ENCODE measurements around the gene NRXN3. TPM values are rescaled to one million over a fixed set of nuclear protein-coding genes. Genes with fewer than 3 reads are reported as not detected.

Gene NRXN3
- total RNA-seq, 1 experiment from 2014 or later = 0.07 TPM

GRCh38 chr14:79513446-79513845 is 1343.3 kb downstream of the NRXN3 start:
- DNase-seq = no peak
- no peak overlapping the region for H3K4me3 ChIP-seq
- no peaks in the 10 kb centered on the region for H3K9me3 ChIP-seq
- H3K36me3 ChIP-seq = no peaks in the 10 kb centered on the region
- H3K27me3 ChIP-seq = no peaks in the 10 kb centered on the region

DNA sequence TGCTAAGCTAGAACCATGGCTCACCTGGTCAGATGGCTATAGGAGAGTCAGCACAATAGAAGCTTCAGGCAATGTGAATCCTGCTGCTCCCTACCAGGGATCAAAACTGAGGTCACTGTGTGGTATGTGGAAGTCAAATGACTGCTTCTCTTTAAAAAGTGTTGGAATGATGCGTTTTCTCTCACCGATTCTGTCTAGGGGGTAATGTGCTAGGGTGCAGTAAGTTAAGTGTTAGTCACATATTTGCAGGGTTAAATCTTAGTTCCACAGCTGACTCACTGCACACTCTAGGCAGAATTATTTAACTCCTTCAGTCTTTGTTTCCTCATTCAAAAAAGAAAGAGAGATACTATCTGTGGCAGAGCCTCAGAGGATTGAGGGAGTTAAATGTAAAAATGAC is 1344.5 kb downstream of the NRXN3 start:
- Histone ChIP-seq H3K27me3 (no peaks in the 10 kb centered on the region), H3K36me3 (no peaks in the 10 kb centered on the region), H3K4me3 (no peak overlapping the region), H3K9me3 (no peaks in the 10 kb centered on the region)
- DNase-seq = no peak

DNA sequence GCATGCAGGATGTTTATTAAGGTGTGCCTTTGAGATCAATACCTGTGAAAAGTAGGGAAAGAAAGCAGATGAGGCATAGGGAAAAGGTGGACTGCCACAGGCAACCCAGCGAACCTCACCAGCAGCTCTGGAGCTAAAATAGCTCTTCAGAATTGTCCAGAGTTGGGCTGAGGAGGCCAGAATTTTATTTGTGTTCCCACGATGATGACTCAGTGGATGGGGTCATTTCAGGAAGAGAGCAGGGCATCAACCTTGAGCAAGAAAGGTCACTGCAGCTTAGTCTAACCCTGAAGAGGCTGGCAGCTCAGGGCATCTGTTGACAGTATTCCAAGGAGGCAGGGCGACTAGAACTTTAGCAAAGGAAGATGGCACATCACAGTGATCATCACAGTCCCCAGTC is 1345.0 kb downstream of the NRXN3 start:
- DNase-seq = no peak
- H3K27me3 ChIP-seq = no peaks in the 10 kb centered on the region
- H3K36me3 ChIP-seq = no peaks in the 10 kb centered on the region
- H3K9me3 ChIP-seq = no peaks in the 10 kb centered on the region
- H3K4me3 ChIP-seq = no peak overlapping the region

DNA sequence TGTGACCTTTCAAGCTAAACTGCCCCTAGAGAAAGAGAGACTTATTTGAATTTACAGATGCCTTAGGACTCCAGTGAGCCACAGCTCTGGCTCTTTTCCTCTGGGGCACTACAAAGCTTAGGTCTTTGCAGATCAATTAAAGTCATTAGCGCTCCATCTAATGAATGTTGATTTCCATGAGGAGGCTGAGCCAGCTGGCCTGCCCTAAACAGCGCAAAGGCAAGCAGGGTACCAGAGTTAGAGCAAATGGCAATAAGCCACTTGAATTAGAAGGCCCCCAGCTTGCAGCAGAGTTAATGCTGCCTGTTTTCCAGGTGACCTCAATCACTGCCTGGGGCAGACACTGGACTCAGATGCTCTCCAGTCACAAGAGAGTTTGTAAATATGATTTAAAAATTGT is 1345.8 kb downstream of the NRXN3 start:
- H3K27me3 ChIP-seq = no peaks in the 10 kb centered on the region
- DNase-seq = no peak
- no peaks in the 10 kb centered on the region for H3K36me3 ChIP-seq
- H3K4me3 ChIP-seq = no peak overlapping the region
- no peaks in the 10 kb centered on the region for H3K9me3 ChIP-seq

DNA sequence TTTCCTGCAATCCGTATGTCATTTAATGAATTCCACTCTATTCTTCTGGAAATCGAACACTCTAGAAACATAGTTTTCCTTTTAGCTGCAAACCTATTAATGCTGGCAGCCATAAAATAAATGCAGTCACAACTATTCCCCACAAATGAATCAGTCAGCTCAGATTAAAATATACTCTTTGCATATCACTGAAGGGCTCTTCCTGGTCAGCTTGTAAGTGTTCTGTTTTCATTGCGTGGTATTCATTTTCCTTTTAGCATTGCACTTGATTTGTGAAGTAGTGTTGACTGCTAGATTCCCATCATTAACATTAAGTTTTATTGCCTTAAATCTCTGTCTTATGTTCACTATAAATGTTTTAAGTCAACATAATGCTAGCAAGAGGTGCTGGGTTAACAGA is 1355.2 kb downstream of the NRXN3 start:
- H3K4me3 ChIP-seq = no peak overlapping the region
- no peaks in the 10 kb centered on the region for H3K36me3 ChIP-seq
- DNase-seq = no peak
- no peaks in the 10 kb centered on the region for H3K27me3 ChIP-seq
- H3K9me3 ChIP-seq = no peaks in the 10 kb centered on the region

DNA sequence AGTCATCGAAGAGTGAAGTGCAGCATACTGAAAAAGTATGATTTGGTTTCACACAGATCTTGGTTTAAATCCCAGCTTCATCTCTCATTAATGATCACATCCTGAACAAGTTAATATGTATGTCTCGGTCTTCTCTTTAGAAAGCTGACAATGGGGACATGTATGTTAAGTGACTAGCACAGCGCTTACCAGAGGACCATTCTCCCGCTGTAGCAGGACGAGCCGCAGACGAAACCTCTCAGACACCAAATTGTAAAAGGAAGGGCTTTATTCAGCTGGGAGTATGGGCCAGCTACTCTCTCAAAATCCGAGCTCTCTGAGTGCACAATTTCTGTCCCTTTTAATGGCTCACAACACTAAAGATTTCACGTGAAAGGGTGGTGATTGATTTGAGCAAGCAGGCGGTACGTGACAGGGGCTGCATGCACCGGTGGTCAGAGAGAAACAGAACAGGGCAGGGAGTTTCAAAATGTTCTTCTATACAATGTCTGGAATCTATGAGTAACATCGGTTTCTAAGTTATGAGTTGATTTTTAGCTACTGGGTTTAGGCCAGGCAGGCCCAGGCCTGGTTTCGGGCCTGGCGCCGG is 1358.7 kb downstream of the NRXN3 start:
- Histone ChIP-seq H3K4me3 (no peak overlapping the region), H3K9me3 (no peaks in the 10 kb centered on the region), H3K27me3 (no peaks in the 10 kb centered on the region), H3K36me3 (no peaks in the 10 kb centered on the region)
- no peak for DNase-seq

- DNase-seq = no peak
- H3K9me3 ChIP-seq = no peaks in the 10 kb centered on the region
- H3K4me3 ChIP-seq = no peak overlapping the region
- H3K27me3 ChIP-seq = no peaks in the 10 kb centered on the region
- no peaks in the 10 kb centered on the region for H3K36me3 ChIP-seq
These were observed 1360.4 kb downstream of the NRXN3 start for GRCh38 chr14:79530555-79530954.

GRCh38 chr14:79534703-79535353 is 1364.7 kb downstream of the NRXN3 start:
- DNase-seq = no peak
- Histone ChIP-seq H3K27me3 (no peaks in the 10 kb centered on the region), H3K9me3 (no peaks in the 10 kb centered on the region), H3K4me3 (no peak overlapping the region), H3K36me3 (no peaks in the 10 kb centered on the region)

DNA sequence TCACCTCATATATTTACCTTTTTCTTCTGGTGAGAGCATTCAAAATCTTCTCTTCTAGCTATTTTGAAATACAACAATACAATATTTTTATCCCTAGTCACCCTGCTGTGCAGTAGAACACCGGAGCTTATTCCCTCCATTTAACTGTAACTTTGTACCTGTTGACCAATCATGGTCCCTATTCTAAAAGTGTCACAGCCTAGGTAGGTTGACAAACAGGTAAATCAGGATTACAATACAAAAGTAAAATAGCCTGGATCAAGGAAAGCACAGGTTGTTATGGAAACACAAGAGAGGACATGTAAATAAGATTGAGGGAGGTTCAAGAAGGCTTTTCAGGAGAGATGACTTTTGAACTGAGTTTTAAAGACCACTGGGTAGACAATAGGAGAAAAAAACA is 1370.2 kb downstream of the NRXN3 start:
- Histone ChIP-seq H3K9me3 (no peaks in the 10 kb centered on the region), H3K36me3 (no peaks in the 10 kb centered on the region), H3K27me3 (no peaks in the 10 kb centered on the region), H3K4me3 (no peak overlapping the region)
- no peak for DNase-seq

DNA sequence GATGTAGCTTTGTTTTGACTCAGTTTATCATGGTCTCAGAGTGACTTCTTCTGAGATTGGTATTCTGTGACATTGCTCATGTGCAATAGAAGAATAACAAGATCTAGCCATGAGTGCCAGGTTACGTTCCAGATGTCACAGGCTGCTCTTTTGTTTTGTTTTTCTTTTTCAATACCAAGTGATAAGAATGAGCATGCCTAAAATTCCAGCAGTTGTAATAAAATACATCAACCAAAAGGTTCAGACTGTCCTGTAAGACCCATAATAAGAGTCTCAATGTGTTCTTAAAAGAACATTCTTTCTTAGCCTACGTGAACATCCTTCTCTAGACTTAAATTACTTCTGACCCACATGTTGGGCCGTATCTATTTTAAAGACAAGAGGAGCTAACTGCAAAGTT is 1371.9 kb downstream of the NRXN3 start:
- H3K36me3 ChIP-seq = no peaks in the 10 kb centered on the region
- H3K4me3 ChIP-seq = no peak overlapping the region
- DNase-seq = no peak
- H3K9me3 ChIP-seq = no peaks in the 10 kb centered on the region
- H3K27me3 ChIP-seq = no peaks in the 10 kb centered on the region

DNA sequence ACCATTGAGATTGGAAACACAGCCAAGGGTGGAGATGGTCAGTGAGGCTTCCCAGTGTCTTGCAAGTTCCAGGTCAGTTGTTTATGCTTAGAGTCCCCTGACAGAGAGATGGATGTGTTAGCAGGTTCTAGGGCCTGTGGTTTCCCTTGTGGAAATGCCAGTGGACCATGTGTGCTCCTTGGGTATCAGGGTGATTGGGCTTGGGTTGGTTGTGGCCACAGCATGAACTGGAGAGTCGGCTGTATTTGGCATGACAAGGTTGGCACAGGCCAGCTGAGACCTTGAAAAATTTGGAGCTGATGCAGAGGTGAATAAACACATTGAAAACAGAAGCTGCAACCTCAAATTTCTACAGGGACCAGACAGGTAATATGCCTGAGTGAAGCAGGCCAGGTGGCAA is 1373.2 kb downstream of the NRXN3 start:
- Histone ChIP-seq H3K4me3 (no peak overlapping the region), H3K27me3 (no peaks in the 10 kb centered on the region), H3K9me3 (no peaks in the 10 kb centered on the region), H3K36me3 (no peaks in the 10 kb centered on the region)
- no peak for DNase-seq

- Histone ChIP-seq H3K27me3 (no peaks in the 10 kb centered on the region), H3K9me3 (no peaks in the 10 kb centered on the region), H3K36me3 (no peaks in the 10 kb centered on the region), H3K4me3 (no peak overlapping the region)
- no peak for DNase-seq
These were observed 1374.0 kb downstream of the NRXN3 start for GRCh38 chr14:79543967-79544697.

DNA sequence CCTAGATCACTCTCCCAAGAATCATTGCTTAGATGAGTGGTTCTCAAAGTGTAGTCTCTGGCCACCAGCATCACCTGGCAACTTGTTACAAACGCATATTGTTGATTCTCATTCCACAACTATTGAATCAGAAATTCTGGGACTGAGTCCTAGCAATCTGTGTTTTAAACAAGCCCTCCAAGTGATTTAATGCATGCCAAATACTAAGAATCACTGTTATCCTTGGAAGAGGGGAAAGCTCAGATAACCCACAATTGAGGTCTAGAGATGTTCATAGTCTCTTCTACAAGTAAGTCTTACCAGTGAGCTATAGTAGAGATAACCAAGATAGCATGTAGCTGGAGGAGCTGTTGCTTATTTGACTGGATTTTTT is 1374.5 kb downstream of the NRXN3 start:
- Histone ChIP-seq H3K36me3 (no peaks in the 10 kb centered on the region), H3K27me3 (no peaks in the 10 kb centered on the region), H3K9me3 (no peaks in the 10 kb centered on the region), H3K4me3 (no peak overlapping the region)
- DNase-seq = peak; percentile 30

DNA sequence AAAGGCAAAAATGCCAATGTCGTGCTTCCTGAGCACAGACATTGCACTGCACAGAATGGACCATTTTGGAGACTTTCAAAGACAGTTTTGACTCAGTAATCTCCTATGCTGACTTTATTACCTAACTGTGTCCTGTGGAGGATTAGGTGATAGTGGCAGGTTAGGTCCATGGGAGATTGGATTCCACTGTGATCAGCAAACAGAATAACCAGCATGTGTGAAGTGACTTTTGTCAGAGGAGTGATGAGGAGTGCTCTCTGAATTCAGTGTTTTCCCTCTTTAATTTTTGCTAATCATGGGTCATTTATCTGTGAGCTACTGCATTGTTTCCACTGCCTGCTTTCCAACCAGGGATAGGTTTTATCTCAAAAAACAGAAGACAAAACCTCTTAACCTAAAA is 1378.7 kb downstream of the NRXN3 start:
- no peaks in the 10 kb centered on the region for H3K9me3 ChIP-seq
- H3K4me3 ChIP-seq = no peak overlapping the region
- DNase-seq = no peak
- no peaks in the 10 kb centered on the region for H3K27me3 ChIP-seq
- no peaks in the 10 kb centered on the region for H3K36me3 ChIP-seq

GRCh38 chr14:79549515-79549914 is 1379.3 kb downstream of the NRXN3 start:
- peak; percentile 34 for DNase-seq

GRCh38 chr14:79551523-79551922 is 1381.3 kb downstream of the NRXN3 start:
- no peaks in the 10 kb centered on the region for H3K9me3 ChIP-seq
- H3K4me3 ChIP-seq = no peak overlapping the region
- DNase-seq = no peak

More at GRCh38 chr14:79549515-79549914, 1379.3 kb downstream of the NRXN3 start:
- no peaks in the 10 kb centered on the region for H3K27me3 ChIP-seq
- no peaks in the 10 kb centered on the region for H3K9me3 ChIP-seq
- H3K4me3 ChIP-seq = no peak overlapping the region
- no peaks in the 10 kb centered on the region for H3K36me3 ChIP-seq

DNA sequence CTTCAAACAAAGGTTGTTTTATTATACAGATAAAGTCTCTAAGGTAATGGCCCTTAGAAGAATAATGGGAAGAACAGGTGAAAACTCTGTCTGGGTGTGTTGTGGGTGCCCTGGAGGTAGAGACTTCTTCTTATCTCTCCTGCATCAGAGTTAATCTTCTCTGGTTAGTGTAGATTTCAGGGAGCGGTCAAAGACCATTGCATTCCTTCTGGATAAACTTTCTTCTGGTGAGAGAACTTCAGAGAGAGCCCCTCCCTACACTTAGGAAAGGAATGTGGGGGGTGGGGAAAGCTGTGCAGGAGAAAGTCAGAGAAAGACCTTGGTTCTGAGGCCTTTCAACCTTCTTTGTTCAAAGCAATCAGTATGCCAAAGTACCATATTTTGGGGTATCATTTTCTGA is 1382.6 kb downstream of the NRXN3 start:
- H3K4me3 ChIP-seq = no peak overlapping the region
- H3K27me3 ChIP-seq = no peaks in the 10 kb centered on the region
- no peaks in the 10 kb centered on the region for H3K9me3 ChIP-seq
- no peaks in the 10 kb centered on the region for H3K36me3 ChIP-seq
- no peak for DNase-seq

More at GRCh38 chr14:79551523-79551922, 1381.3 kb downstream of the NRXN3 start:
- no peaks in the 10 kb centered on the region for H3K27me3 ChIP-seq
- H3K36me3 ChIP-seq = no peaks in the 10 kb centered on the region

GRCh38 chr14:79554816-79555215 is 1384.6 kb downstream of the NRXN3 start:
- no peak for DNase-seq
- Histone ChIP-seq H3K9me3 (no peaks in the 10 kb centered on the region), H3K27me3 (no peaks in the 10 kb centered on the region), H3K36me3 (no peaks in the 10 kb centered on the region), H3K4me3 (no peak overlapping the region)

Data from MG63 (cell line).